ENCODE measurements around the gene ANKRD30B. TPM values are rescaled to one million over a fixed set of nuclear protein-coding genes. Genes with fewer than 3 reads are reported as not detected.
"Not testable (repeated sequence)": the region's sequence is repeated elsewhere in the genome, so short reads cannot be mapped to it uniquely, and the experiment has no call there.

ANKRD30B gene, protein sequence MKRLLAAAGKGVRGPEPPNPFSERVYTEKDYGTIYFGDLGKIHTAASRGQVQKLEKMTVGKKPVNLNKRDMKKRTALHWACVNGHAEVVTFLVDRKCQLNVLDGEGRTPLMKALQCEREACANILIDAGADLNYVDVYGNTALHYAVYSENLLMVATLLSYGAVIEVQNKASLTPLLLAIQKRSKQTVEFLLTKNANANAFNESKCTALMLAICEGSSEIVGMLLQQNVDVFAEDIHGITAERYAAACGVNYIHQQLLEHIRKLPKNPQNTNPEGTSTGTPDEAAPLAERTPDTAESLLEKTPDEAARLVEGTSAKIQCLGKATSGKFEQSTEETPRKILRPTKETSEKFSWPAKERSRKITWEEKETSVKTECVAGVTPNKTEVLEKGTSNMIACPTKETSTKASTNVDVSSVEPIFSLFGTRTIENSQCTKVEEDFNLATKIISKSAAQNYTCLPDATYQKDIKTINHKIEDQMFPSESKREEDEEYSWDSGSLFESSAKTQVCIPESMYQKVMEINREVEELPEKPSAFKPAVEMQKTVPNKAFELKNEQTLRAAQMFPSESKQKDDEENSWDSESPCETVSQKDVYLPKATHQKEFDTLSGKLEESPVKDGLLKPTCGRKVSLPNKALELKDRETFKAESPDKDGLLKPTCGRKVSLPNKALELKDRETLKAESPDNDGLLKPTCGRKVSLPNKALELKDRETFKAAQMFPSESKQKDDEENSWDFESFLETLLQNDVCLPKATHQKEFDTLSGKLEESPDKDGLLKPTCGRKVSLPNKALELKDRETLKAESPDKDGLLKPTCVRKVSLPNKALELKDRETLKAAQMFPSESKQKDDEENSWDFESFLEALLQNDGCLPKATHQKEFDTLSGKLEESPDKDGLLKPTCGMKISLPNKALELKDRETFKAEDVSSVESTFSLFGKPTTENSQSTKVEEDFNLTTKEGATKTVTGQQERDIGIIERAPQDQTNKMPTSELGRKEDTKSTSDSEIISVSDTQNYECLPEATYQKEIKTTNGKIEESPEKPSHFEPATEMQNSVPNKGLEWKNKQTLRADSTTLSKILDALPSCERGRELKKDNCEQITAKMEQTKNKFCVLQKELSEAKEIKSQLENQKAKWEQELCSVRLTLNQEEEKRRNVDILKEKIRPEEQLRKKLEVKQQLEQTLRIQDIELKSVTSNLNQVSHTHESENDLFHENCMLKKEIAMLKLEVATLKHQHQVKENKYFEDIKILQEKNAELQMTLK (N-terminal part only)
- total RNA-seq (not detected in 2 replicates), polyA plus RNA-seq (not detected in 2 replicates)

DNA sequence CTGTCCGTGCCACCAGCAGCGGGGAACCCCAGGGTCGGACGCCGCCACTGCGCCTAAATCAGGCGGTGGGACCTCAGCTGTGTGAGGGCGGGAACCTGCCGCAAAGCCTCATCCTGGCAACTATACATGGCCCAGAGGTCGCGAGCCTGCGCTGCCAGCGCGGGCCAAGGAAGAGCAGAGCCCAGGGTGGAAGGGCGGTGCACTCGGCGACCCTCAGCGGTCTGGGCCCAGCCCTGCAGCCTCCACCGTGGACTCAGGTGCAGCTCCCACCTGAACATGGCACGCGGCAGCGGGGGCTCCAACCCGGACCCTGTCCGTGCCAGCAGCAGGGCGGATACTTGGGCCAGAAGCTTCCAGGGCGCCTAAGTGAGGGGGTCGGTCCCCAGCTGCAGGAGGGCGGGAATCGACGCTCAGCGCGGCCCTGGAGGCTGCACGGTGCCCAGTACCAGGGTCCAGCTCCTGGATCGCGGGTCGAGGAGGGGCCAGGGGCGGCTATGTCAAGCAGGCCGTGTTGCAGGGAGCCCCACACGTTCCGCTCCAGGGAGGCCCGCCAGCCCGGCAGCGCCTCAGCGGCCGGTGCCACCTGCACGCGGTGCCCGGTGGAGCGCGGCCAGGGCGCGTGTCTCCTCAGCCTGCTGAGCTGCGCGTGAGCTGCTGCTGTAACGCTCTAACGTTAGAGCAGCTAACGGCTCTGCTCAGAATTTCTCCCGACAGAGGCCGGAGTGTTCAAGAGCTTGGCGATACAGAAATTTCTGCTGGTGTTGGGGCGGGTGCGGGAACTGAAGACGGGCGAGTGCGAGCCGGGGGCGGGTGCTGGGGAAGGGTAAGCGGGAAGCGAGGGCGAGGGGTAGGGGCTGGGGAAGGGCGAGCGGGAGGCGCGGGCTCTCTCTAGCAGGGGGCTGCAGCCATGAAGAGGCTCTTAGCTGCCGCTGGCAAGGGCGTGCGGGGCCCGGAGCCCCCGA lies at the start of gene ANKRD30B:
TSS of gene ANKRD30B (plus strand) at position 660 of the 962 bp plus-strand sequence. CDS start at position 908, 248 bp downstream.
- TF ChIP-seq, protein P1, sequence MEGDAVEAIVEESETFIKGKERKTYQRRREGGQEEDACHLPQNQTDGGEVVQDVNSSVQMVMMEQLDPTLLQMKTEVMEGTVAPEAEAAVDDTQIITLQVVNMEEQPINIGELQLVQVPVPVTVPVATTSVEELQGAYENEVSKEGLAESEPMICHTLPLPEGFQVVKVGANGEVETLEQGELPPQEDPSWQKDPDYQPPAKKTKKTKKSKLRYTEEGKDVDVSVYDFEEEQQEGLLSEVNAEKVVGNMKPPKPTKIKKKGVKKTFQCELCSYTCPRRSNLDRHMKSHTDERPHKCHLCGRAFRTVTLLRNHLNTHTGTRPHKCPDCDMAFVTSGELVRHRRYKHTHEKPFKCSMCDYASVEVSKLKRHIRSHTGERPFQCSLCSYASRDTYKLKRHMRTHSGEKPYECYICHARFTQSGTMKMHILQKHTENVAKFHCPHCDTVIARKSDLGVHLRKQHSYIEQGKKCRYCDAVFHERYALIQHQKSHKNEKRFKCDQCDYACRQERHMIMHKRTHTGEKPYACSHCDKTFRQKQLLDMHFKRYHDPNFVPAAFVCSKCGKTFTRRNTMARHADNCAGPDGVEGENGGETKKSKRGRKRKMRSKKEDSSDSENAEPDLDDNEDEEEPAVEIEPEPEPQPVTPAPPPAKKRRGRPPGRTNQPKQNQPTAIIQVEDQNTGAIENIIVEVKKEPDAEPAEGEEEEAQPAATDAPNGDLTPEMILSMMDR (IDR thresholded peaks at IDR 0.05; ENCODE audit: low read depth, low read length) = no peak
- Histone ChIP-seq H3K4me3 (no peak within 1 kb of the TSS), H3K9me3 (ENCODE audit: low read depth) (no peaks in the 10 kb centered on the region), H3K27ac (no peak within 1 kb of the TSS), H3K36me3 (no peaks in the 10 kb centered on the region), H3K27me3 (no peaks in the 10 kb centered on the region), H3K4me1 (ENCODE audit: low read depth) (no peaks in the 10 kb centered on the region)
- DNase-seq (ENCODE audit: low read depth in 1 of 2, low spot score in 1 of 2) = no peak

DNA sequence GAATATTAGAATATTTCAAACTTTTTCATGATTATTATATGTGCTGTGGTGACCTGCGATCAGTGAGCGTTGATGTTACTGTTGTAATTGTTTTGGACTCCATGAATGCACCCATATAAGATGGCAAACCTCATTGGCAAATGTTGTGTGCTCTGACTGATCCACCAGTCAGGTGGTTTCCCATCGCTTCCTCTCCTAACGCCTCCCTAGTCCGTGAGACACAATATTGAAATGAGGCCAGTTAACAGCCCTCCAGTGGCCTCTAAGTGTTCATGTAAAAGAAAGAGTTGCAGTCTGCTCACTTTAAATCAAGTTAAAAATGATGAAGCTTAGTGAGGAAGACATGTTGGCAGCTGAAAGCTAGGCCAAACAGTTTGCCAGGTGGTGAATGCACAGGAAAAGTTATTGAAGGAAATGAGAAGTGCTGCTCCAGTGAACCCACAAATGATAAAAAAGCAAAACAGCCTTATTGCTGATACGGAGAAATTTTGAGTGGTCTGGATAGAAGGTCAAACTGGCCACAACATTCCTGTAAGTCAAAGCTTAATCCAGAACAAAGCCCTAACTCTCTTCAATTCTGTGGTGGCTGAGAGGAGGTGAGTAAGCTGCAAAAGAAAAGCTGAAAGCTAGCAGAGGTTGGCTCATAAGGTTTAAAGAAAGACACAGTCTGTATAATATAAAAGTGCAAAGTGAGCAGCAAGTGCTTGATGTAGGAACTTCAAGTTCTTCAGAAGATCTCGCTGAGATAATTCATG lies 46.5 kb upstream of the ANKRD30B start:
- DNase-seq (ENCODE audit: low read depth in 1 of 2, low spot score in 1 of 2); H3K27ac ChIP-seq; H3K9me3 ChIP-seq (ENCODE audit: low read depth); H3K36me3 ChIP-seq; H3K4me1 ChIP-seq (ENCODE audit: low read depth); H3K27me3 ChIP-seq; H3K4me3 ChIP-seq: not testable (repeated sequence)

DNA sequence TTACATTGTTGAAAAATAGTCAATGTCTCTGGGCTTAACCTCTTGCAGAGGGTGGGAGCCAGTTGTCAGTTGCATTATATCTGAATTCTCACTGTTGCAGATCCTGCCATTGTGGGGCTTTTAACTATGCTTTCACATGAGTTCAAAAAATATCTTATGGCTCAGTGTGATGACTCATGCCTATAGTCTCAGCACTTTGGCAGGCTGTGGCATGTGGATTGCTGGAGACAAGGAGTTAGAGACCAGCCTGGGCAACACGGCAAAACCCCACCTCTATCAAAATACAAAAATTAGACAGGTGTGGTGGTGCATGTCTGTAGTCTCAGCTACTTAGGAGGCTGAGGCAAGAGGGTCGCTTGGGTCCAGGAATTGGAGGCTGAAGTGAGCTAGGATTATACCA lies 38.2 kb upstream of the ANKRD30B start:
- not testable (repeated sequence) for H3K36me3 ChIP-seq; H3K9me3 ChIP-seq (ENCODE audit: low read depth); DNase-seq (ENCODE audit: low read depth in 1 of 2, low spot score in 1 of 2); H3K27ac ChIP-seq; H3K27me3 ChIP-seq; H3K4me1 ChIP-seq (ENCODE audit: low read depth); H3K4me3 ChIP-seq

DNA sequence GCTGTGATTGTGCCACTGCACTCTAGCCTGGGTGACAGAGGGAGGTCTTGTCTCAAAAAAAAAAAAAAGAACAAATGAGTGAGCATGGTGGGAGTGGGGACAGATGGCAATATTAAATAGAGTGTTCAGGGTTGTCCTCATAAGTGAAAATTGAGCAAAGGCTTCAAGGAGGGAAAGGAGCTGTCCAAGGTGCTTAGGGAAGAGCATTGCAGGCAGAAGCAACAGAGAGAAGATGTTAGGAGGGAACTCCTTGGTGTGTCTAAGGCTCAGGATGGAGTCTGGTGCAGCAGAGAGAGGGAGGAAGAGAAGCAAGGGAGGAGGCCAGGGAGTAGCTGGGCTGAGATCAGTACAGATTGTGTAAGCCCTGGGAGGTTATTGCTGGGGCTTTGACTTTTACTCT lies 26.4 kb upstream of the ANKRD30B start:
- not testable (repeated sequence) for H3K9me3 ChIP-seq (ENCODE audit: low read depth)

DNA sequence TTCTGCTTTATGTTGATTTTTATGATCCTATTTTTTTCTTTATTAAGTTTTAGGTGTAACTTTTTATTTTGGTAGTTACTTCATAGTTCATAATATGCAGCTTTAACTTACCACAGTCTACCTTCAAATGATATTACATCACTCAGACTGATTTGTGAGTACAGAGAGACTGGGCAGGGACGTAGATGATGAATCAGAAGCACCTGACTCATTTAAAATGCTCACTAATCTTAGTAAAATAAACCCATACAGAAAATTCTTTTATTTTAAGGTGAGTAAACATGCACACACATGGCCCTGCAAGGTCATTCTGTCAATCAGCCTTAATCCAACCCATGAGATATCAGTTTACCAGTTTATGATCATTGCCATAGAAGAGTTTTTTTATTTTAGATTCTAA lies 8.9 kb upstream of the ANKRD30B start:
- H3K27me3 ChIP-seq; DNase-seq (ENCODE audit: low read depth in 1 of 2, low spot score in 1 of 2); H3K9me3 ChIP-seq (ENCODE audit: low read depth); H3K4me1 ChIP-seq (ENCODE audit: low read depth); H3K36me3 ChIP-seq; H3K4me3 ChIP-seq; H3K27ac ChIP-seq: not testable (repeated sequence)

More for the DNA sequence above, 26.4 kb upstream of the ANKRD30B start:
- not testable (repeated sequence) for H3K4me1 ChIP-seq (ENCODE audit: low read depth); H3K27ac ChIP-seq; H3K4me3 ChIP-seq; DNase-seq (ENCODE audit: low read depth in 1 of 2, low spot score in 1 of 2); H3K36me3 ChIP-seq; H3K27me3 ChIP-seq

DNA sequence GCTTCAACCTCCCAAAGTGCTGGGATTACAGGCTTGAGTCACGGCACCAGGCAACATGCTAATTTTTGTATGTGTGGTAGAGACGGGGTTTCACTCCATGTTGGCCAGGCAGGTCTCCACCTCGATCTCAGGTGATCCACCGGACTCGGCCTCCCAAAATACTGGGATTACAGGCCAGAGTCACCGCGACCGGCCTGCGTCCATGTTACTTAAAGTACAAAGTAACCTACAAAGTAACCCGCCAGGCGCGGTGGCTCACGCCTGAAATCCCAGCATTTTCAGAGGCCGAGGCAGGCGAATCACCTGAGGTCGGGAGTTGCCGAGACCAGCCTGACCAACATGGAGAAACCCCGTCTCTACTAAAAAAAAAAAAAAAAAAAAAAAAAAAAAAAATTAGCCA lies 1.1 kb upstream of the ANKRD30B start:
- H3K4me1 ChIP-seq (ENCODE audit: low read depth) = no peaks in the 10 kb centered on the region
- TF ChIP-seq, protein P1 (IDR thresholded peaks at IDR 0.05; ENCODE audit: low read depth, low read length) = no peak
- H3K27me3 ChIP-seq = no peaks in the 10 kb centered on the region
- no peaks in the 10 kb centered on the region for H3K36me3 ChIP-seq
- H3K9me3 ChIP-seq (ENCODE audit: low read depth) = no peaks in the 10 kb centered on the region
- no peak overlapping the region for H3K4me3 ChIP-seq
- DNase-seq (ENCODE audit: low read depth in 1 of 2, low spot score in 1 of 2) = no peak
- H3K27ac ChIP-seq = no peak overlapping the region

All from cardiac muscle cell (in vitro differentiated cells and primary cell).